Measurements from ENCODE around the gene GRK4. TPM values are rescaled to one million over a fixed set of nuclear protein-coding genes. Genes with fewer than 3 reads are reported as not detected.
"Not testable (repeated sequence)": the region's sequence is repeated elsewhere in the genome, so short reads cannot be mapped to it uniquely, and the experiment has no call there.

GRK4 gene
- total RNA-seq, 1 donor from 2014 or later: 4.6 TPM

- DNase-seq (ENCODE audit: low read depth, low spot score): no peak
Observed at GRCh38 chr4:2930758-2931511, 32.4 kb upstream of the GRK4 start.

- DNase-seq (ENCODE audit: low read depth, low spot score): no peak
Observed at GRCh38 chr4:2931512-2932301, 31.7 kb upstream of the GRK4 start.

- no peak for DNase-seq (ENCODE audit: low read depth, low spot score)
Observed at GRCh38 chr4:2932321-2932950, 30.9 kb upstream of the GRK4 start.

- DNase-seq (ENCODE audit: low read depth, low spot score): no peak
Observed at GRCh38 chr4:2932951-2933565, 30.3 kb upstream of the GRK4 start.

GRCh38 chr4:2933566-2934076 lies 29.8 kb upstream of the GRK4 start:
- DNase-seq (ENCODE audit: low read depth, low spot score): no peak

- DNase-seq (ENCODE audit: low read depth, low spot score): no peak
Observed at GRCh38 chr4:2934077-2934812, 29.1 kb upstream of the GRK4 start.

GRCh38 chr4:2934813-2935761 lies 28.3 kb upstream of the GRK4 start:
- peak; percentile 50 for DNase-seq (ENCODE audit: low read depth, low spot score)

GRCh38 chr4:2935762-2936743 lies 27.3 kb upstream of the GRK4 start:
- no peak for DNase-seq (ENCODE audit: low read depth, low spot score)

GRCh38 chr4:2936773-2937145 lies 26.6 kb upstream of the GRK4 start:
- no peak for DNase-seq (ENCODE audit: low read depth, low spot score)

GRCh38 chr4:2937146-2937857 lies 26.1 kb upstream of the GRK4 start:
- no peak for DNase-seq (ENCODE audit: low read depth, low spot score)

- DNase-seq (ENCODE audit: low read depth, low spot score): no peak
Observed at GRCh38 chr4:2937986-2938385, 25.4 kb upstream of the GRK4 start.

GRCh38 chr4:2938411-2938810 lies 25.0 kb upstream of the GRK4 start:
- not testable (repeated sequence) for DNase-seq (ENCODE audit: low read depth, low spot score)

GRCh38 chr4:2938906-2939305 lies 24.5 kb upstream of the GRK4 start:
- DNase-seq (ENCODE audit: low read depth, low spot score): no peak

- DNase-seq (ENCODE audit: low read depth, low spot score): no peak
Observed at GRCh38 chr4:2939383-2940243, 23.8 kb upstream of the GRK4 start.

GRCh38 chr4:2940267-2941137 lies 22.9 kb upstream of the GRK4 start:
- DNase-seq (ENCODE audit: low read depth, low spot score): no peak

All from pulmonary artery endothelial cell (primary cell).